Measurements from ENCODE around the gene GRM8.

GRM8 gene

GRCh38 chr7:127230192-127230925, 22.4 kb downstream of the GRM8 start:
- no peak for DNase-seq

- DNase-seq, result no peak
These were observed 25.9 kb downstream of the GRM8 start for GRCh38 chr7:127226685-127227374.

GRCh38 chr7:127221731-127222130, 31.0 kb downstream of the GRM8 start:
- no peak for DNase-seq

- no peak for DNase-seq
These were observed 37.6 kb downstream of the GRM8 start for GRCh38 chr7:127214956-127215718.

- no peak for DNase-seq
These were observed 42.9 kb downstream of the GRM8 start for GRCh38 chr7:127209886-127210285.

- no peak for DNase-seq
These were observed 43.9 kb downstream of the GRM8 start for GRCh38 chr7:127208860-127209259.

- DNase-seq, result no peak
These were observed 44.4 kb downstream of the GRM8 start for GRCh38 chr7:127208351-127208750.

- no peak for DNase-seq
These were observed 44.9 kb downstream of the GRM8 start for GRCh38 chr7:127207806-127208205.

GRCh38 chr7:127207230-127207629, 45.5 kb downstream of the GRM8 start:
- no peak for DNase-seq

GRCh38 chr7:127194571-127194970, 58.2 kb downstream of the GRM8 start:
- DNase-seq, result no peak

- DNase-seq, result peak; percentile 97
These were observed 62.9 kb downstream of the GRM8 start for GRCh38 chr7:127189886-127190285.

GRCh38 chr7:127189074-127189473, 63.7 kb downstream of the GRM8 start:
- DNase-seq, result peak; percentile 90

- no peak for DNase-seq
These were observed 65.0 kb downstream of the GRM8 start for GRCh38 chr7:127187740-127188139.

GRCh38 chr7:127186686-127187085, 66.1 kb downstream of the GRM8 start:
- DNase-seq, result no peak

GRCh38 chr7:127177156-127177555, 75.6 kb downstream of the GRM8 start:
- DNase-seq, result no peak

- no peak for DNase-seq
These were observed 90.4 kb downstream of the GRM8 start for GRCh38 chr7:127162366-127162765.

GRCh38 chr7:127158659-127159058, 94.1 kb downstream of the GRM8 start:
- no peak for DNase-seq

GRCh38 chr7:127154958-127155357, 97.8 kb downstream of the GRM8 start:
- DNase-seq, result no peak

GRCh38 chr7:127154101-127154500, 98.6 kb downstream of the GRM8 start:
- no peak for DNase-seq

GRCh38 chr7:127153315-127153714, 99.4 kb downstream of the GRM8 start:
- no peak for DNase-seq

GRCh38 chr7:127152423-127152822, 100.3 kb downstream of the GRM8 start:
- no peak for DNase-seq

GRCh38 chr7:127151379-127151778, 101.4 kb downstream of the GRM8 start:
- DNase-seq, result no peak

GRCh38 chr7:127150543-127150942, 102.2 kb downstream of the GRM8 start:
- no peak for DNase-seq

Measured in NCI-H2029 (cell line).